Loucy (cell line): ENCODE data around the gene CTBP2.

ENCODE experiments used
- H2AFZ ChIP-seq: fragments of 200-600 bp; sonication (generic); 2 replicates; pipeline ENCODE4 v1.6.0; 2016; ENCODE audit warnings: antibody characterized with exemption, mild to moderate bottlenecking, low read length, moderate library complexity
- H3F3A ChIP-seq: fragments of 200-600 bp; 2 replicates; pipeline ENCODE4 v1.6.0; 2016; ENCODE audit warnings: antibody characterized with exemption, low read depth, mild to moderate bottlenecking
- H3K27me3 ChIP-seq: fragments of 200-600 bp; sonication (generic); 2 replicates; pipeline ENCODE4 v1.6.1; 2014; ENCODE audit warnings: low read length, mild to moderate bottlenecking; ENCODE audit not compliant: insufficient read depth, poor library complexity, severe bottlenecking
- H3K36me3 ChIP-seq: fragments of 200-600 bp; sonication (generic); 2 replicates; pipeline ENCODE4 v1.6.1; 2016; ENCODE audit warnings: low read length; ENCODE audit not compliant: insufficient read depth
- H3K4me1 ChIP-seq: fragments of 200-600 bp; sonication (generic); 2 replicates; pipeline ENCODE4 v1.5.1; 2014; ENCODE audit warnings: low read length, mild to moderate bottlenecking; ENCODE audit not compliant: insufficient read depth, poor library complexity, severe bottlenecking
- H3K4me2 ChIP-seq: fragments of 200-600 bp; sonication (generic); 2 replicates; pipeline ENCODE4 v1.6.0; 2014; ENCODE audit warnings: antibody characterized with exemption, low read length, low read depth, mild to moderate bottlenecking; ENCODE audit not compliant: poor library complexity, severe bottlenecking
- H3K4me3 ChIP-seq: fragments of 200-600 bp; sonication (generic); 2 replicates; pipeline ENCODE4 v1.5.1; 2014; ENCODE audit warnings: low read length, mild to moderate bottlenecking, mixed read lengths; ENCODE audit not compliant: poor library complexity, severe bottlenecking
- H3K79me2 ChIP-seq: fragments of 200-600 bp; sonication (generic); 2 replicates; pipeline ENCODE4 v1.6.1; 2014; ENCODE audit warnings: low read length; ENCODE audit not compliant: insufficient read depth
- H3K9ac ChIP-seq: fragments of 200-600 bp; sonication (generic); 2 replicates; pipeline ENCODE4 v1.6.0; 2014; ENCODE audit warnings: mild to moderate bottlenecking, low read depth, low read length, moderate library complexity; ENCODE audit not compliant: poor library complexity, severe bottlenecking
- H3K9me2 ChIP-seq: fragments of 200-600 bp; sonication (generic); replicated peaks from 2 replicates; pipeline ENCODE4 v1.6.1; 2016; ENCODE audit warnings: low read depth, low read length, mixed read lengths
- H3K9me3 ChIP-seq: fragments of 200-600 bp; sonication (generic); 2 replicates; pipeline ENCODE4 v1.6.1; 2014; ENCODE audit warnings: mild to moderate bottlenecking, antibody characterized with exemption, low read length, low read depth; ENCODE audit not compliant: insufficient read depth
- H4K20me1 ChIP-seq: fragments of 200-600 bp; sonication (generic); 2 replicates; pipeline ENCODE4 v1.6.0; 2014; ENCODE audit warnings: antibody characterized with exemption, low read length, mild to moderate bottlenecking; ENCODE audit not compliant: insufficient read depth, poor library complexity, severe bottlenecking
- CTCF ChIP-seq: fragments of 200-600 bp; sonication (generic); conservative IDR thresholded peaks from 2 replicates; pipeline ENCODE4 v1.5.1; 2014; ENCODE audit warnings: mild to moderate bottlenecking, antibody characterized with exemption, low read length
- EZH2phosphoT487 ChIP-seq: fragments of 200-600 bp; IDR thresholded peaks from 2 replicates; pipeline ENCODE4 v1.6.1; 2018; ENCODE audit warnings: antibody characterized with exemption, mild to moderate bottlenecking, moderate library complexity, borderline replicate concordance

The CTBP2 gene

GRCh38 chr10:125153703-125154490, 6.5 kb downstream of the CTBP2 start:
- no peak overlapping the region for H3K4me2 ChIP-seq
- no peaks in the 10 kb centered on the region for H3F3A ChIP-seq
- no peak overlapping the region for H3K4me3 ChIP-seq
- no peaks in the 10 kb centered on the region for H3K36me3 ChIP-seq
- TF ChIP-seq EZH2phosphoT487 = no peak
- TF ChIP-seq CTCF = no peak
- H3K9me2 ChIP-seq = no peaks in the 10 kb centered on the region
- no peaks in the 10 kb centered on the region for H3K27me3 ChIP-seq
- no peaks in the 10 kb centered on the region; the same call in 1 of the 2 replicates for H3K9me3 ChIP-seq
- H3K4me1 ChIP-seq = no peaks in the 10 kb centered on the region
- no peaks in the 10 kb centered on the region for H3K79me2 ChIP-seq
- no peak overlapping the region for H2AFZ ChIP-seq
- H3K9ac ChIP-seq = no peak overlapping the region
- H4K20me1 ChIP-seq = no peaks in the 10 kb centered on the region

- H3F3A ChIP-seq = no peaks in the 10 kb centered on the region
- no peaks in the 10 kb centered on the region for H3K9me2 ChIP-seq
- no peaks in the 10 kb centered on the region for H3K36me3 ChIP-seq
- no peaks in the 10 kb centered on the region; the same call in 1 of the 2 replicates for H3K9me3 ChIP-seq
- no peak overlapping the region for H3K4me2 ChIP-seq
- no peak overlapping the region for H2AFZ ChIP-seq
- H3K27me3 ChIP-seq = no peaks in the 10 kb centered on the region
- H3K79me2 ChIP-seq = no peaks in the 10 kb centered on the region
- no peaks in the 10 kb centered on the region for H4K20me1 ChIP-seq
- no peaks in the 10 kb centered on the region for H3K4me1 ChIP-seq
- H3K4me3 ChIP-seq = no peak overlapping the region
- H3K9ac ChIP-seq = no peak overlapping the region
- TF ChIP-seq EZH2phosphoT487 = no peak
These were observed 7.7 kb downstream of the CTBP2 start for GRCh38 chr10:125152450-125153368.

DNA sequence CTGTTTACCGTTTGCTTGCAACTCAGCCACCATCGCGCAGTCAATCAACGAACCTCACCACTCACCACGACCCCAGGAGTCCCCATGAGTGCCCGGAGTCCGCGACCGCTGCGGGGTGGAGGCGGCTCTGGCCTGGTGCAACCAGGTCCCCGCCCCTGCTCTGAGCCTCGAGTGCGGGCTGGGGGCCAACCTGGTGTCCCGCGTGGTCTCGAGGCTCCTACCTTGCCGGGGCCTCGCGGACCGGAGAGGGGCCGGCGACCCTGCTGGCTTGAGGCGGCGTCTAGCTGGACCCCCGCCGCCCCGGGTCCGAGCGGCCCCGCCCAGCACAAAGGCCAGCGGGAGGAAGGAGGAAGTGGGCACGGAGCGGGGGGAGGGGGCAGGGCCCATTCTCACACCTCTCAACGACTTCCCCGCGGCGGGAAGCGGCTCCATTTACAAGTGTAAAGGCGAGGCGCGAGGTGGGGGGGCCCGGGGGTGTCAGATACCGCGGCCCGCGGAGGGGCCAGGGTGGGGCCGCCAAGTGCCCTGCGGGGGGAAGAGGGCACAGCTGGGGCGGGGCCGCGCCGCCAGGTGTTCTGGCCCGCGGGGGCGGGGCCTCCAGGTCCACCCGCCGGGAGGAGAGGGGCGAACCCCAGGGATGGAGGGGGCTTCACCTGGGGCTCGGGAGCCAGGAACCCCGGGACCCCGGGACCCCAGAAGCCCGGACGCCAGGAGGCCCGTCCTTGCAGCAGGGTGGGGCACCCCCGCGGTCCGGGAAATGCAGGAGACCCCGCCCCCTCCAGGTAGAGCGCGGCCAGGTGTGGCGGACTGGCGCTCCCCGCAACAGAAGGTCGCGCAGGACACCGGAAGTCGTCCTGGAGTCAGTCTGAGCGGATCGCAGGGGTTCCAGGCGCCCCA, 8.6 kb downstream of the CTBP2 start:
- H4K20me1 ChIP-seq = no peaks in the 10 kb centered on the region
- no peak overlapping the region for H2AFZ ChIP-seq
- H3K27me3 ChIP-seq = no peaks in the 10 kb centered on the region
- H3K9me3 ChIP-seq = no peaks in the 10 kb centered on the region; the same call in 1 of the 2 replicates
- TF ChIP-seq EZH2phosphoT487 = no peak
- no peak for TF ChIP-seq CTCF
- no peaks in the 10 kb centered on the region for H3K9me2 ChIP-seq
- no peak overlapping the region for H3K9ac ChIP-seq
- H3K4me3 ChIP-seq = no peak overlapping the region
- H3K4me1 ChIP-seq = no peaks in the 10 kb centered on the region
- H3K4me2 ChIP-seq = no peak overlapping the region
- H3F3A ChIP-seq = no peaks in the 10 kb centered on the region
- no peaks in the 10 kb centered on the region for H3K36me3 ChIP-seq
- no peaks in the 10 kb centered on the region for H3K79me2 ChIP-seq
